MV-4-11 (cell line): Measurements from ENCODE around the gene MAPK4.

ENCODE experiments used
- DNase-seq: peaks from one replicate; lab custom pipeline; 2025; lab: John Stamatoyannopoulos, UW

MAPK4 gene

GRCh38 chr18:50653402-50654093, 93.7 kb downstream of the MAPK4 start:
- no peak for DNase-seq

- no peak for DNase-seq
Measured at GRCh38 chr18:50654211-50654610, 94.3 kb downstream of the MAPK4 start.

DNA sequence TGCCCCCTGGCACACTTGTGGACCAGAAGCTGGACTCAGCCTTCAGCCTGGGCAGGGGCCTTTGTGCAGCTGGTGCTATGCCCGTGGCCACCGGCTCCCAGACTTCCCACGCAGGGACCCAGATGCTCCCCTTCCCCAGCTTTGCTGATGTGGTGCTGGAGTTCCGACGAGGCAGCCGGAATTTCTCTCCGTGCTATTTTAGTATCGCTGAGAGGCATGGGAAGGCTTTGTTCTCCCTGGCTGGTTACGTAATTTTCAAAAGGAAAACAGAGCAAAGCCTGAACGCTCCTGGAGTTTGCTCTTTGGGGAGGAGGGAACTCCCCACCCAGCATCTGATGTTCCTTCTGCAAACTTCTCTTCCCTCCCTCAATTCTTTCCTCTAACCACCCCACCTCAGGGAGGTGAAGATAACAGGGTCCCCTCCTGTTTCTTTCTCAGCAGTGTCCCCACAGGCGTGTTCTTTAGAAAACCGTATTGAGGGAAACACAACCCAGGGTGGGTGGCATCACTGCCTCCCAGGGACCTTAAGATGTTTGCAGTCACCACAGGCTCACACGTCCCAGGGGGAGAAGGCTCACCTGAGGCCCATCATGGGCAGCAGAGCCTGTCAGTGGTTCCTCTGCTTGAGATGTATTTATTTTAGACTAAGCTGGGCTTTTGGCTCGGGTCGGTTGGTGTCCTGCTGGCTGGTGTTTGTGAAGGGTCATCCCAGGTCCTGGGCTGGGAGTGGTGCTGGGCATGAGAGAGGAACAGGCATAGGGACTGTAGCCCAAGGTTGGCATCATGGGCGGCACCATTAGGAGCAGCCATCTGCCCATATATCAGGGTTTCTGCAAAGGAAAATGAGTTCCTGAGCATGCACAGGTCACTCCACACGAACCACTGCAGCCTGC, 95.0 kb downstream of the MAPK4 start:
- DNase-seq, result no peak

DNA sequence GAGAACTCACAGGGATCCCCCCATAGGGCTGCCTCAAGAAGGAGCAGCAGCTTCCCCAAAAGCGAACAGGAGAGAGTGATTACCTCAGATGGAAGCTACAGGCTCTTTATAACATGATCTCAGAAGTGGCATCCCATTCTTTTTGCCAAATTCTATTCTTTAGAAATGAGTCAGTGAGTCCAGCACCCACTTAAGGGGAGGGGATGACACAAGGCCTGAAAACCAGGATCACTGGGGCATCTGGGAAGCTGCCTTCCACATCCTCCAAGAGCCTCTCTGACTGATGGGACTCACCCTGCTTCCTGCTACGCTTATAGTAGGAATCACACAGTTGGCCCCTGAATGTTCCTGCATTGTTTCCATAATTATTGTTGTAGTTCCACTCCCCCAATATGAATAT, 96.5 kb downstream of the MAPK4 start:
- no peak for DNase-seq

DNA sequence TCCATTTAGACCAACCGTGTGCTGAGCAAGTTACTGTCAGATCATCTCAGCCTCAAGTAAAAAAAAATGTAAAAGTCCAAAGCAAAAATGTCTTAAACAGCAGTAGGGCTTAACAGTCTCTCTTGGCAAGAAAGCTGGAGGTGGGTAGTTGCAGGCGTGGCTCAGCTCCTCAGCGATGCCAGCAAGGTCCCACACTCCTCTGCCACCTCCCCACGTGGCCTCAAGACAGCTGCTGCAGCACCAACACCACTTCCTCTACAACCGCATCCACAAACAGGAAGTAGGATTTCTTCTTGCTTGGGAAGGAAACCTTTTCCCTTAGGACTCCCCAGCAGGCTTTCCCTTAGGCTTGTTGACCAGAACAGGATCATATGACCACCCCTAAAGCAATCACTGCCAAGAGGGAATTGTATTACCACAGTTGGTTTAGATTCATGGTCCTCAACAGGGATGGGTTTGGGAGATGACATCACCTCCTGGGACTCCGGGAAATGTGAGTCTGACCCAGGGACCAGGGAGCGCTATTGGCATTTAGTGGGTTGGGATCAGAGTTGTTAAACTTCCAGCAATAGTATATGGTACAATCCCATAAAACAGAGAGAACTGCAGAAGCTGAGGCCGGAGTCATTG, 97.1 kb downstream of the MAPK4 start:
- DNase-seq, result peak; percentile 18

GRCh38 chr18:50658601-50659000, 98.7 kb downstream of the MAPK4 start:
- no peak for DNase-seq

GRCh38 chr18:50659091-50660003, 99.5 kb downstream of the MAPK4 start:
- peak; percentile 24 for DNase-seq

- DNase-seq, result no peak
Measured at GRCh38 chr18:50661013-50661412, 101.1 kb downstream of the MAPK4 start.

DNA sequence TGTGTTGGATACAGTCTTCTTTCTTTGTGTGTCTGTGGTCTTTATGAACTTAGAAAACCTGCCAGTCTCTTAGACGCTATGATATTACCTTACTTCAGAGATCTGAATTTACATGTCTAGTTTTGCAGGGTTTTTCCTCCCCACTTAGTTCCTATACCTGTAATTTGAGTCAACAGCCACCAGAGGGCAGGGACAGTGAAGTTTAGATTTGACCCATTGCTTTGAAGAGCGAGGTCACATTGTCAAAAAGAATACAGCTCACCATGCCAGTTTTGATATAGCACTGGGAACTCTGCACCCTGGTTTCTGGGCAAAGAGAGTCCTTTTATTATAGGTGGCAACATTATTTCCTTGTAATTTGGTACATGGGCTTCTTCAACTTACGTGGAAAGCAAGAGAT, 102.3 kb downstream of the MAPK4 start:
- peak; percentile 47 for DNase-seq

GRCh38 chr18:50662775-50663383, 103.0 kb downstream of the MAPK4 start:
- no peak for DNase-seq

GRCh38 chr18:50663626-50664441, 103.9 kb downstream of the MAPK4 start:
- DNase-seq, result no peak

DNA sequence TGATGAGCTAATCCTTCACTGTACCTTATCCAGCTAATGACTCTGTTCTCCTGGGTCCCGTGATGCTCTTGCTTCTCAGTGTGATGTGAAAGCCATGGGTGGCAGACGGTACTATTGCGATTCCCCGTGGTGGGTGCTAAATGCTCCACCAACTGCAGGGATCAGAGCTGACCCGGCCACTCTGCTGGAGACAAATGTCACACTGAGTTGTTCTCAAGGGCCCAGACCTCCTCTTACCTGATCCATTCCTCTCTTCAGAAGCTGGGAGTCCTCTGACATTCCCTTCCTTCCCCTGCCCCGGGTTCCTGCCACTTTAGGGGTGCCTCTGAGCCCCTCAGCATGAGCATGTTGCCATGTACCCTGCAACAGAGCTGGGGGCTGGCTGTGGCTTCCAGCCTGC, 105.1 kb downstream of the MAPK4 start:
- DNase-seq, result no peak

DNA sequence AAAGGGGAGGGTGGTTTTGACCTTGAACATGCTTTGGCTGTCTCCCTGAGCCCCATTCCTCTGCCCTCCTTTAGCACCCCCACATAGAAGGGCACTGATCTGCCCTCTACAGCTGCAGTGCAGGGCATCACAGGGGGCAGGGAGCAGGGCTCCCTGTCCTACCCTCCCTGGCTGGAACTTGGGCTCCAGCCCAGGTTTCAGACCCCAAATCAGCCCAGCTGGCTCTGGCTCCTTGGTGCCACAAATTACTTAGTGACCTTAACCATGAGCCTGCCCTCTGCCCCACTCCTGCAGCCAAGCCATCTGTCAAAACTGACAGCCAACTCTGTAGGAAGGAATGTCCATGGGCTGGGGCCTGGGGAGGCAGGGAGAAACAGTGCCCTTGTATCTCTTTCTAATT, 105.6 kb downstream of the MAPK4 start:
- no peak for DNase-seq

- DNase-seq, result no peak
Measured at GRCh38 chr18:50666536-50666935, 106.6 kb downstream of the MAPK4 start.

DNA sequence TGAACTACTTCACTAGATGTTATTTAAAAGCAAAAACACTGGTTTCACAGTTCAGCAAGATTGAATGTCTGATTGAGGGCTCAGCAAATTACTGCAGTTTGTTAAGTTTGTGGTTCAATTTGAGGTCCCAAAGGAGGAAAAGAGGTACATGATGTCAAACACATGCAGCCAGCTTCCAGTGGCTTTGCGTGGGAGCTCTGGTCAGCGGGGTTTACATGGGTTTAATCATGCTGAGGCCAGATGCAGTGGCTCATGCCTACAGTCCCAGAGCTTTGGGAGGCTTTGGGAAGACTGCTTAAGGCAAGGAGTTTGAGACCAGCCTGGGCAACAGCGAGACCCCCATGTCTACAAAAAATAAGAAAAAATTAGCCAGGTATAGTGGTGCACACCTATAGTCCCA, 111.5 kb downstream of the MAPK4 start:
- DNase-seq, result peak; percentile 22

DNA sequence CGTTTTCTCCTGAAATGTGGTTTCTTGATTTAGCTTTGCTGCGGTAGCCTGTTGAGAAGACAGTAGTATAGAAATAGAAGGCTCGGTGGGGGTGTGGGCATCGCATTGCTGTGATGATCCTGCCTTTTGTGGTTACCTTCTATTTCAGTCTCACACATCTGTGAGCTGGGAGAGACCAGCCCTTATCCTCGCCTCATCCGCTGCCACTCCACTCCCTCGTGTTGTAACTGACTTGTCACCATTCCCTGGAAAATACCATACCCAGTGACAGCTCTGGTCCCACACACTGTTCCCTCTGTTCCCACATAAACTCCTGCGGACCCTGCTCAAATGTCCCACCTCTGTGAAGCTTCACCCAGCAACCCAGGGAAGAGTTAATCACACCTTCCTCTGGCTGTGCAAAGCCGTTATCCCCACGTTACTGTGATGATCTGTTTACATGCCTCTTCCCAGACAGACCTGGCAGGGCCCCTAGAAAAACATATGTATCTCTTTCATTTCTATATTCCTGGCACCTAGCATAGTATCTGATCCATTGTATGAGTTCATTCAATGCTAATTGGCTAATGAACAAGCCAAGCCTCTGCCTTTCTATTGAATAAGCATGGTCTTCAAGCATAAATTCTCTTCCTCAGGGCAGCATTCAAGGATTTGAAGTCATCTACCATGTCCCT, 114.6 kb downstream of the MAPK4 start:
- DNase-seq, result peak; percentile 17

GRCh38 chr18:50675043-50675442, 115.2 kb downstream of the MAPK4 start:
- DNase-seq, result no peak

DNA sequence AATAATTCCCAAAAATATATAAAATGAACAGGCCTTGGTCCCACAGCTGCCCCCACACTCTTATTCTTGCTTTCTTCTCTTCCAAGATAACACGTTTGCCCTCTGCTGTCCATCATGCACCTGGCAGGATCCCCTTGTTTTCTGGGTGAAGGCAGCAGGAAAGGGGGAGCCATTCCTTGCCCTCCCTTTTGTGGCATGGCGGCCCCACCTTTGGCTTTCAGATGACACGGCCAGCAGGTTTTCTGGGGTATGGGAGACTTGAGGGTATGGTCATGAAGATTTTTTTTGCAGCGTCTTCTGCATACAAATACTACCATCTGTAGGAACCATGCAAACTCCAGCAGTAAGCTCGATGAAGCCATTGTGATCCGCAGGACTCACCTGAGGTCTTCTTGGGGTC, 118.8 kb downstream of the MAPK4 start:
- no peak for DNase-seq

GRCh38 chr18:50679056-50679455, 119.2 kb downstream of the MAPK4 start:
- no peak for DNase-seq

GRCh38 chr18:50679656-50680055, 119.8 kb downstream of the MAPK4 start:
- no peak for DNase-seq
